ENCODE results near the gene CAMKK1. TPM values are rescaled to one million over a fixed set of nuclear protein-coding genes. Genes with fewer than 3 reads are reported as not detected.
A peak's percentile ranks its signal among the peaks of the same experiment; 100 is the strongest.

CAMKK1 gene
- total and polyA plus RNA-seq, 8 donors: 4.2 to 23.0 (median 6.0) TPM

GRCh38 chr17:3918372-3919122, 25.7 kb upstream of the CAMKK1 start:
- Histone ChIP-seq H3K27ac (no peak overlapping the region), H3K27me3 (no peaks in the 10 kb centered on the region), H3K4me3 (no peak overlapping the region), H3K9me3 (no peaks in the 10 kb centered on the region), H3K4me1 (peaks cover 0 to 3% (median 0%) of the 10 kb centered on the region in 3 donors), H3K36me3 (no peaks in the 10 kb centered on the region)
- WGBS, 2 donors: 72 to 85% methylated on average over 8 of the region's 8 CpGs
- FAIRE-seq (no peak), DNase-seq (no peak), ATAC-seq (no peak)
- TF ChIP-seq CTCF (IDR thresholded peaks at IDR 0.05): no peak
- intact Hi-C loops (cut with DNase I): loop anchor here in 2 of 3 donors (5.0 to 10.0 kb wide), 2 partner anchors 156 to 159 kb away; no protein-coding TSS in a partner anchor

GRCh38 chr17:3917391-3917931, 24.6 kb upstream of the CAMKK1 start:
- intact Hi-C loops (cut with DNase I): loop anchor here in 2 of 3 donors (5.0 to 10.0 kb wide), 2 partner anchors 157 to 160 kb away; no protein-coding TSS in a partner anchor
- no peaks in the 10 kb centered on the region for H3K36me3 ChIP-seq
- FAIRE-seq: no peak
- peaks cover 0 to 3% (median 0%) of the 10 kb centered on the region in 3 donors for H3K4me1 ChIP-seq
- no peak overlapping the region for H3K4me3 ChIP-seq
- DNase-seq: peak in 3 of 6 donors; percentile 56 to 80 (median 75)
- no peak for TF ChIP-seq CTCF (IDR thresholded peaks at IDR 0.05)
- no peak overlapping the region for H3K27ac ChIP-seq
- ATAC-seq: peak in 2 of 4 donors; percentile 3 to 5
- H3K9me3 ChIP-seq: no peaks in the 10 kb centered on the region
- WGBS, 2 donors: 25 to 26% methylated on average over 11 of the region's 11 CpGs
- H3K27me3 ChIP-seq: no peaks in the 10 kb centered on the region

GRCh38 chr17:3916825-3917224, 24.0 kb upstream of the CAMKK1 start:
- H3K9me3 ChIP-seq: no peaks in the 10 kb centered on the region
- no peak overlapping the region for H3K27ac ChIP-seq
- ATAC-seq (no peak), DNase-seq (peak in 1 of 6 donors; percentile 70), FAIRE-seq (no peak)
- 84 to 86% methylated on average over 10 of the region's 10 CpGs for WGBS, 2 donors
- TF ChIP-seq CTCF (IDR thresholded peaks at IDR 0.05): no peak
- no peaks in the 10 kb centered on the region for H3K36me3 ChIP-seq
- peaks cover 0 to 3% (median 0%) of the 10 kb centered on the region in 3 donors for H3K4me1 ChIP-seq
- no peak overlapping the region for H3K4me3 ChIP-seq
- intact Hi-C loops (cut with DNase I): loop anchor here in 2 of 3 donors (5.0 to 10.0 kb wide), 2 partner anchors 158 to 160 kb away; no protein-coding TSS in a partner anchor
- no peaks in the 10 kb centered on the region for H3K27me3 ChIP-seq

- no peaks in the 10 kb centered on the region for H3K36me3 ChIP-seq
- no peak for TF ChIP-seq CTCF (IDR thresholded peaks at IDR 0.05)
- H3K4me3 ChIP-seq: peak within 1 kb of the TSS in 1 of 4 donors; percentile 10
- H3K27ac ChIP-seq: peak within 1 kb of the TSS in 1 of 4 donors; percentile 28
- peak in 1 of 4 donors; percentile 12 for ATAC-seq
- no peaks in the 10 kb centered on the region for H3K27me3 ChIP-seq
- intact Hi-C loops (cut with DNase I): loop anchor here in 2 of 3 donors (5.0 to 10.0 kb wide), 2 partner anchors 159 to 161 kb away; no protein-coding TSS in a partner anchor
- no peaks in the 10 kb centered on the region for H3K9me3 ChIP-seq
- 84 to 85% methylated on average over 27 to 28 of the region's 28 CpGs for WGBS, 2 donors
- H3K4me1 ChIP-seq: peaks cover 0 to 3% (median 0%) of the 10 kb centered on the region in 3 donors
- no peak for FAIRE-seq
- peak in 1 of 6 donors; percentile 62 for DNase-seq
These were observed 23.3 kb upstream of the CAMKK1 start, which contains the start of gene P2RX1 for GRCh38 chr17:3915995-3916696. Gene P2RX1, minus strand, starts transcription at chr17:3916465. Its CDS starts 240 bp downstream, at chr17:3916225.
